Activated T-cell treated with anti-CD3 and anti-CD28 coated beads, Interleukin-2, amount 50 U/mL, for 4 hours (primary cell): ENCODE results near the gene HOXB7. TPM values are rescaled to one million over a fixed set of nuclear protein-coding genes. Genes with fewer than 3 reads are reported as not detected.

Source experiments
- ATAC-seq, 2 donors: fragments of 200-7000 bp; cut with Tn5 transposase; one replicate each; pipeline ENCODE4 v1.10.0; 2021
- DNase-seq: peaks from one replicate; pipeline ENCODE4 v3.0.0-alpha.2; 2020
- H3K27me3 Mint-ChIP-seq: one replicate; pipeline ENCODE4 v1.8.0; 2021; ENCODE audit warnings: low read depth, mixed read lengths
- H3K36me3 Mint-ChIP-seq: one replicate; pipeline ENCODE4 v1.8.0; 2022; ENCODE audit warnings: mixed read lengths; ENCODE audit not compliant: insufficient read depth
- H3K4me1 Mint-ChIP-seq: one replicate; pipeline ENCODE4 v1.8.0; 2021; ENCODE audit warnings: low read depth, mixed read lengths
- H3K4me3 Mint-ChIP-seq: one replicate; pipeline ENCODE4 v1.8.0; 2021; ENCODE audit warnings: mild to moderate bottlenecking, moderate library complexity, mixed read lengths
- H3K9me3 Mint-ChIP-seq: one replicate; pipeline ENCODE4 v1.8.0; 2021; ENCODE audit warnings: mixed read lengths
- total RNA-seq, 3 donors: library from RNA; stranded (reverse); gene quantifications; one replicate each; pipeline ENCODE4 v1.2.1, GENCODE V29; 2021

HOXB7 gene
- total RNA-seq, 3 donors from 2014 or later, result 0.18 to 0.43 (median 0.38) TPM

GRCh38 chr17:48630009-48630924, 19.4 kb upstream of the HOXB7 start:
- Mint-ChIP-seq H3K36me3 (no peaks in the 10 kb centered on the region), H3K4me3 (no peak overlapping the region), H3K9me3 (no peaks in the 10 kb centered on the region), H3K4me1 (peaks cover 13% of the 10 kb centered on the region), H3K27me3 (peaks cover 87% of the 10 kb centered on the region)
- DNase-seq (no peak), ATAC-seq (no peak)

- no peaks in the 10 kb centered on the region for H3K36me3 Mint-ChIP-seq
- DNase-seq, result no peak
- H3K4me1 Mint-ChIP-seq, result peaks cover 14% of the 10 kb centered on the region
- H3K9me3 Mint-ChIP-seq, result no peaks in the 10 kb centered on the region
- ATAC-seq, result no peak
- H3K27me3 Mint-ChIP-seq, result peaks cover 82% of the 10 kb centered on the region
- no peak overlapping the region for H3K4me3 Mint-ChIP-seq
Observed at GRCh38 chr17:48629411-48629759, 18.6 kb upstream of the HOXB7 start.

GRCh38 chr17:48628649-48629410, 18.0 kb upstream of the HOXB7 start:
- ATAC-seq (no peak), DNase-seq (no peak)
- H3K36me3 Mint-ChIP-seq, result no peaks in the 10 kb centered on the region
- H3K4me1 Mint-ChIP-seq, result peaks cover 14% of the 10 kb centered on the region
- H3K27me3 Mint-ChIP-seq, result peaks cover 83% of the 10 kb centered on the region
- H3K4me3 Mint-ChIP-seq, result no peak overlapping the region
- no peaks in the 10 kb centered on the region for H3K9me3 Mint-ChIP-seq

GRCh38 chr17:48627623-48628521, 17.1 kb upstream of the HOXB7 start:
- H3K27me3 Mint-ChIP-seq, result peaks cover 86% of the 10 kb centered on the region
- no peaks in the 10 kb centered on the region for H3K36me3 Mint-ChIP-seq
- H3K4me3 Mint-ChIP-seq, result no peak overlapping the region
- ATAC-seq (no peak), DNase-seq (no peak)
- H3K4me1 Mint-ChIP-seq, result peaks cover 13% of the 10 kb centered on the region
- no peaks in the 10 kb centered on the region for H3K9me3 Mint-ChIP-seq

- Mint-ChIP-seq H3K4me1 (peaks cover 12% of the 10 kb centered on the region), H3K4me3 (peak overlapping the region; percentile 87), H3K27me3 (peaks cover 86% of the 10 kb centered on the region), H3K9me3 (no peaks in the 10 kb centered on the region), H3K36me3 (no peaks in the 10 kb centered on the region)
- DNase-seq, result no peak
- no peak for ATAC-seq
Observed at GRCh38 chr17:48627118-48627597, 16.3 kb upstream of the HOXB7 start.

- Mint-ChIP-seq H3K36me3 (no peaks in the 10 kb centered on the region), H3K27me3 (peaks cover 87% of the 10 kb centered on the region), H3K4me3 (peak within 1 kb of the TSS; percentile 87), H3K4me1 (peaks cover 12% of the 10 kb centered on the region), H3K9me3 (no peaks in the 10 kb centered on the region)
- ATAC-seq, result peak; percentile 52 to 54
- peak; percentile 59 for DNase-seq
Observed at GRCh38 chr17:48626245-48627117, 15.7 kb upstream of the HOXB7 start, which contains the start of gene HOXB9. HOXB9 (minus strand) TSS chr17:48626358; CDS start chr17:48626269, 89 bp downstream.

GRCh38 chr17:48625495-48626244, 14.9 kb upstream of the HOXB7 start:
- no peak for DNase-seq
- H3K27me3 Mint-ChIP-seq, result peaks cover 87% of the 10 kb centered on the region
- no peaks in the 10 kb centered on the region for H3K36me3 Mint-ChIP-seq
- ATAC-seq, result peak; percentile 78 to 80
- peak overlapping the region; percentile 87 for H3K4me3 Mint-ChIP-seq
- peaks cover 12% of the 10 kb centered on the region for H3K4me1 Mint-ChIP-seq
- no peaks in the 10 kb centered on the region for H3K9me3 Mint-ChIP-seq

- ATAC-seq (peak; percentile 25 to 28), DNase-seq (no peak)
- Mint-ChIP-seq H3K36me3 (no peaks in the 10 kb centered on the region), H3K4me3 (peak overlapping the region; percentile 87), H3K9me3 (no peaks in the 10 kb centered on the region), H3K27me3 (peaks cover 86% of the 10 kb centered on the region), H3K4me1 (peaks cover 12% of the 10 kb centered on the region)
Observed at GRCh38 chr17:48624544-48625494, 14.0 kb upstream of the HOXB7 start.

- Mint-ChIP-seq H3K36me3 (no peaks in the 10 kb centered on the region), H3K4me3 (peak overlapping the region; percentile 52), H3K27me3 (peaks cover 86% of the 10 kb centered on the region), H3K9me3 (no peaks in the 10 kb centered on the region), H3K4me1 (peaks cover 16% of the 10 kb centered on the region)
- DNase-seq (no peak), ATAC-seq (no peak)
Observed at GRCh38 chr17:48624118-48624517, 13.3 kb upstream of the HOXB7 start.

- H3K9me3 Mint-ChIP-seq, result no peaks in the 10 kb centered on the region
- DNase-seq, result no peak
- H3K27me3 Mint-ChIP-seq, result peaks cover 86% of the 10 kb centered on the region
- H3K36me3 Mint-ChIP-seq, result no peaks in the 10 kb centered on the region
- ATAC-seq, result no peak
- H3K4me3 Mint-ChIP-seq, result no peak overlapping the region
- H3K4me1 Mint-ChIP-seq, result peaks cover 20% of the 10 kb centered on the region
Observed at GRCh38 chr17:48623583-48623982, 12.8 kb upstream of the HOXB7 start.

- no peaks in the 10 kb centered on the region for H3K9me3 Mint-ChIP-seq
- no peak for ATAC-seq
- peaks cover 26% of the 10 kb centered on the region for H3K4me1 Mint-ChIP-seq
- no peak overlapping the region for H3K4me3 Mint-ChIP-seq
- no peak for DNase-seq
- peaks cover 85% of the 10 kb centered on the region for H3K27me3 Mint-ChIP-seq
- no peaks in the 10 kb centered on the region for H3K36me3 Mint-ChIP-seq
Observed at GRCh38 chr17:48622857-48623256, 12.0 kb upstream of the HOXB7 start.
